ENCODE measurements around the gene ZBTB42.

Gene ZBTB42

DNA sequence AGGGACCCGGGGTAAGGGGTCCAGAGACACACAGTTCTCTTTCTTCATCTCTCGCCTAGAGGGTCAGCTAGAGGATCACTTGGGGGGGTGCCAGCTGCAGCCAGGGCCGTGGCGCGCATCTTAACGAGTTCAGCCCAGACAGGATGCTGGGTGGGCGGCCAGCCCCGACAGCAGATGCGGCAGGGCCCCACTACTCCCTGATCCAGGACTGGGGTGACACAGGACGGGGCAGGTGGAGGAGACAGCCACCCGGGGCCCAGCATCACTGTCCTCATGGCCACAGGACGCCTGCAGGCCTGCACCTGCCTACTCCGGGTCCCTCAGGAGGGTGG lies 18.1 kb upstream of the ZBTB42 start:
- TF ChIP-seq, protein P1, sequence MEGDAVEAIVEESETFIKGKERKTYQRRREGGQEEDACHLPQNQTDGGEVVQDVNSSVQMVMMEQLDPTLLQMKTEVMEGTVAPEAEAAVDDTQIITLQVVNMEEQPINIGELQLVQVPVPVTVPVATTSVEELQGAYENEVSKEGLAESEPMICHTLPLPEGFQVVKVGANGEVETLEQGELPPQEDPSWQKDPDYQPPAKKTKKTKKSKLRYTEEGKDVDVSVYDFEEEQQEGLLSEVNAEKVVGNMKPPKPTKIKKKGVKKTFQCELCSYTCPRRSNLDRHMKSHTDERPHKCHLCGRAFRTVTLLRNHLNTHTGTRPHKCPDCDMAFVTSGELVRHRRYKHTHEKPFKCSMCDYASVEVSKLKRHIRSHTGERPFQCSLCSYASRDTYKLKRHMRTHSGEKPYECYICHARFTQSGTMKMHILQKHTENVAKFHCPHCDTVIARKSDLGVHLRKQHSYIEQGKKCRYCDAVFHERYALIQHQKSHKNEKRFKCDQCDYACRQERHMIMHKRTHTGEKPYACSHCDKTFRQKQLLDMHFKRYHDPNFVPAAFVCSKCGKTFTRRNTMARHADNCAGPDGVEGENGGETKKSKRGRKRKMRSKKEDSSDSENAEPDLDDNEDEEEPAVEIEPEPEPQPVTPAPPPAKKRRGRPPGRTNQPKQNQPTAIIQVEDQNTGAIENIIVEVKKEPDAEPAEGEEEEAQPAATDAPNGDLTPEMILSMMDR (IDR thresholded peaks at IDR 0.05; ENCODE audit: low read depth, low read length, poor library complexity, severe bottlenecking): no peak
- no peak for TF ChIP-seq EZH2phosphoT487 (IDR thresholded peaks at IDR 0.05; ENCODE audit: borderline replicate concordance, low read length)

DNA sequence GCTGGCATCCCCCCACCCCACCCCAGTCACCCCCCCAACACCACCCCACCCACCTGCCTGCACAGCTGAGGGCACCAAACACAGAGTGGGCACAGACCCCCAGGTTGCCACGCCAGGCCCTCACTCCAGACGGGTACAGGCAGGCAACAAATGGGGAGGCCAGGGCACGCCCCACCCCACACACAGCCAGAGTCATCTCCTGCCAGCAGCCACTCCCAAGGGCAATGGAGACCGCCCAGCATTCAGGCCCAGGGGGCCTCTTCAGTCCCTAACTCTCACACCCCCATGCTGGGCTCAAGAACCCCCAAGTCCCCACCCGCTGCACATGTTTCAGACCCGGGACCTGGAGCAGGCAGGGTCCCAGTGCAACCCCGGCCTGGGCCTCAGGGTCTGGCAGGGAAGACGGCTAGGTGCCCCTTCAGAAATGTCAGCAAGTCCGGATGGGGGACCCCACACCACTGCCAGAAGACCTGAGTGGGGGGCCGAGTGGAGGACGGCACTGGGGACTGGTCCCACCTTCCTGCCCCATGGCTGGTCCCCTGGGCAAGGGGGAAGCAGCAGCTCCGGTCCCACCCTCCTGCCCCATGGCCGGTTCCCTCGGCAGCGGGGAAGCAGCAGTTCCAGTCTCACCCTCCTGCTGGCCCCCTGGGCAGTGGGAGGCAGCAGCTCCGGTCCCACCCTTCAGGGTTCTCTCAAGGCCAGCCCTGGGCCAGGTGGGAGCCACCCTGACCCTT lies 17.2 kb upstream of the ZBTB42 start:
- H3K79me2 ChIP-seq (ENCODE audit: control insufficient read depth, low read length): peaks cover 14% of the 10 kb centered on the region
- no peak overlapping the region for H3K4me3 ChIP-seq (ENCODE audit: low read length)
- H3K4me1 ChIP-seq (ENCODE audit: control insufficient read depth, low read length): no peaks in the 10 kb centered on the region
- no peaks in the 10 kb centered on the region for H4K20me1 ChIP-seq (ENCODE audit: control insufficient read depth, insufficient read depth, low read depth, low read length)
- H3F3A ChIP-seq (ENCODE audit: control insufficient read depth, insufficient read depth): no peaks in the 10 kb centered on the region
- H3K27ac ChIP-seq (ENCODE audit: low read depth, low read length): no peak overlapping the region
- no peaks in the 10 kb centered on the region for H3K9me3 ChIP-seq (ENCODE audit: control insufficient read depth, insufficient read depth, low read length)
- no peak for TF ChIP-seq EZH2phosphoT487 (IDR thresholded peaks at IDR 0.05; ENCODE audit: borderline replicate concordance, low read length)
- TF ChIP-seq, protein P1 (IDR thresholded peaks at IDR 0.05; ENCODE audit: low read depth, low read length, poor library complexity, severe bottlenecking): no peak
- no peak overlapping the region for H3K4me2 ChIP-seq (ENCODE audit: low read length)
- no peaks in the 10 kb centered on the region for H3K9me2 ChIP-seq (replicated peaks; ENCODE audit: control insufficient read depth, low read length)
- peaks cover 21% of the 10 kb centered on the region for H3K36me3 ChIP-seq (ENCODE audit: control insufficient read depth, low read length)
- H3K27me3 ChIP-seq (ENCODE audit: control insufficient read depth, low read length): no peaks in the 10 kb centered on the region

More for the DNA sequence above, 18.1 kb upstream of the ZBTB42 start:
- Histone ChIP-seq H3K9me3 (ENCODE audit: control insufficient read depth, insufficient read depth, low read length) (no peaks in the 10 kb centered on the region), H3K4me3 (ENCODE audit: low read length) (no peak overlapping the region), H3K36me3 (ENCODE audit: control insufficient read depth, low read length) (peaks cover 16% of the 10 kb centered on the region; the same call in 1 of the 2 replicates), H3K4me1 (ENCODE audit: control insufficient read depth, low read length) (no peaks in the 10 kb centered on the region), H3K79me2 (ENCODE audit: control insufficient read depth, low read length) (peaks cover 5% of the 10 kb centered on the region), H3K9me2 (replicated peaks; ENCODE audit: control insufficient read depth, low read length) (no peaks in the 10 kb centered on the region), H4K20me1 (ENCODE audit: control insufficient read depth, insufficient read depth, low read depth, low read length) (no peaks in the 10 kb centered on the region), H3K4me2 (ENCODE audit: low read length) (no peak overlapping the region), H3K27me3 (ENCODE audit: control insufficient read depth, low read length) (no peaks in the 10 kb centered on the region), H3F3A (ENCODE audit: control insufficient read depth, insufficient read depth) (no peaks in the 10 kb centered on the region), H3K27ac (ENCODE audit: low read depth, low read length) (no peak overlapping the region)

DNA sequence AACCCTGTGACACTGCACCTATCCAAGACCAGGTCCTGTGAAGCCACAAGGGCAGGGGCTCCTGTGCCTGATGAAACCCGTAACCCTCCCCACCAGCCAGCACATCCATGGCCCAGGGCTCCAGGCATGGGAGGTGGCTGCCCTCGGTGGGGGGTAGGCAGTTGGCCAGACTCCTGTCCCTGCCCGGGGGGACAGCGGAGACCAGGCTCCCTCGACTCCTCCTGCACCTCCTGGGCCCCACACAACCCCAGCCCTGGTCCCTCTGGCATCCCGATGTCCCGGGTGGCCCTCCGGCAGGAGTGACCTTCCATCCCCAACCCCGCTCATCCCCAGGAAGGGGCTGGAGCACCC lies 16.7 kb upstream of the ZBTB42 start:
- Histone ChIP-seq H3K9me3 (ENCODE audit: control insufficient read depth, insufficient read depth, low read length) (no peaks in the 10 kb centered on the region), H3K79me2 (ENCODE audit: control insufficient read depth, low read length) (peaks cover 15% of the 10 kb centered on the region), H3K4me3 (ENCODE audit: low read length) (no peak overlapping the region), H3K36me3 (ENCODE audit: control insufficient read depth, low read length) (peaks cover 18% of the 10 kb centered on the region), H3K27me3 (ENCODE audit: control insufficient read depth, low read length) (no peaks in the 10 kb centered on the region), H3K27ac (ENCODE audit: low read depth, low read length) (no peak overlapping the region), H4K20me1 (ENCODE audit: control insufficient read depth, insufficient read depth, low read depth, low read length) (no peaks in the 10 kb centered on the region), H3K4me2 (ENCODE audit: low read length) (no peak overlapping the region), H3K4me1 (ENCODE audit: control insufficient read depth, low read length) (no peaks in the 10 kb centered on the region), H3F3A (ENCODE audit: control insufficient read depth, insufficient read depth) (no peaks in the 10 kb centered on the region), H3K9me2 (replicated peaks; ENCODE audit: control insufficient read depth, low read length) (no peaks in the 10 kb centered on the region)
- TF ChIP-seq, protein P1 (IDR thresholded peaks at IDR 0.05; ENCODE audit: low read depth, low read length, poor library complexity, severe bottlenecking): no peak
- TF ChIP-seq EZH2phosphoT487 (IDR thresholded peaks at IDR 0.05; ENCODE audit: borderline replicate concordance, low read length): no peak

Data from DOHH2 (cell line).